HG02943 (cell line): ENCODE measurements around the gene SLC8A3.

ENCODE experiments used
- ATAC-seq: cut with Tn5 transposase; IDR thresholded peaks from one replicate; pipeline ENCODE4 v1.9.1; 2021; ENCODE audit warnings: mild to moderate bottlenecking, low read depth, moderate library complexity; ENCODE audit not compliant: unreplicated experiment

SLC8A3 gene

DNA sequence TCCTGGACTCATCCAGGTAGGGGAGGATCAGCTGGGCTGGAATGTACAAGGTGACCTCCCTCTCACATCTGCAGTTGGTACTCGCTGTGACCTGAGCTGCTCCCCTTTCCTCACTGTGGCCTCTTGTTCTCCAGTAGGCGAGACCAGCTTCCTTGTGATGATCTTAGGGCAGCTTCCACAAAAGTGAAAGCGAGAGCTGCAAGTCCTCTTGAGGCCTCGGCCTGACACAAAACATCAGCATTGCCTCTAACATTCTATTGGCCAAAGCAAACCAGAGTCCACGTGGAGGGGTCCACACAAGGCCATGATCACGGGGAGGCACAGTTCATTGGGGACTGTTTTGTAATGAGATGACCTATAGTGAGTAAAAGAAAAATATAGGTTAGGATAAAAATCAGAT, 182.1 kb downstream of the SLC8A3 start:
- ATAC-seq: no peak

DNA sequence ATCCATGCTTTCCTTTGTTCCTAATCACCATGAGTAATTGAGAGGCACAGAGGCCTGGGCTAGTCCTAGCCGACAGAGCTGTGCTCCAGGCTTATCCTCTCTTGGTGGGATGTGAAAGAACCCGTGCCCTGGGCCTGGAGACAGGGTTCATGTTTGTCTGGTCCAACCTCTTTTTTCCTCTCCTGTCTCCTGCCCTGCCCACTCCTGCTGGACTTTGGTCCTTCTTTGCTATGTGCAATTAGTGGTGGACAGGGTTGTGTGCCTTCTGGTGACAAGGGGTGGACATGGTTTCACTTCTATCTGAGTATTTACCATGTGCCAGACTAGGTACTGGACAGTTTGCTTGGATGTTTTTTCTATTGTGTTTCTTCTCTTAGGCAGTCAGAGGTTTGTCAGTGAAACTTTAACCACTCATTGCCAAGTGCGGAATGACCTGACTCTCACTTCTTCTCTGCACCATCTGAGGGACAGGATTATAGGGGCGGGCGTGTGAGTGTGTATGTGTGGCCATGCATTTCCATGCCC, 183.4 kb downstream of the SLC8A3 start:
- ATAC-seq: no peak

DNA sequence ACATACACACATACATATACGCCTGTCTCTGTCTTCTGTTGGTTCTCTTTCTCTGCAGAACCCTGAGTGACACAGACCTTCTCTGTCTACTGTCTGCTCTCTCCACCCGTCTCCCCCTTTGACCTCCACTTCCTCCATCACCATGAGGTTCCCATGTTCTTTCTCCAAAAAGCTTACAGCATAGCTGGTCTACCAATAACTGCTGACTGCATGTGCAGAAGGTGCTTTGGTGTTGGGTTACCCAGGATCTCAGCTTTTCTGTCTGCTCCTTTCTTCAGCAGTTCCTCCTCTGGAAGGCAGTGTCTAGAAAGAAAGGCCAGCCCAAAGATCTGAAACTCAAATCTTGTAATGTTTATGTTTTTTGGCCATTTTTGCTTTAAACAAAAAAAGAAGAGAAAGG, 184.0 kb downstream of the SLC8A3 start:
- no peak for ATAC-seq

DNA sequence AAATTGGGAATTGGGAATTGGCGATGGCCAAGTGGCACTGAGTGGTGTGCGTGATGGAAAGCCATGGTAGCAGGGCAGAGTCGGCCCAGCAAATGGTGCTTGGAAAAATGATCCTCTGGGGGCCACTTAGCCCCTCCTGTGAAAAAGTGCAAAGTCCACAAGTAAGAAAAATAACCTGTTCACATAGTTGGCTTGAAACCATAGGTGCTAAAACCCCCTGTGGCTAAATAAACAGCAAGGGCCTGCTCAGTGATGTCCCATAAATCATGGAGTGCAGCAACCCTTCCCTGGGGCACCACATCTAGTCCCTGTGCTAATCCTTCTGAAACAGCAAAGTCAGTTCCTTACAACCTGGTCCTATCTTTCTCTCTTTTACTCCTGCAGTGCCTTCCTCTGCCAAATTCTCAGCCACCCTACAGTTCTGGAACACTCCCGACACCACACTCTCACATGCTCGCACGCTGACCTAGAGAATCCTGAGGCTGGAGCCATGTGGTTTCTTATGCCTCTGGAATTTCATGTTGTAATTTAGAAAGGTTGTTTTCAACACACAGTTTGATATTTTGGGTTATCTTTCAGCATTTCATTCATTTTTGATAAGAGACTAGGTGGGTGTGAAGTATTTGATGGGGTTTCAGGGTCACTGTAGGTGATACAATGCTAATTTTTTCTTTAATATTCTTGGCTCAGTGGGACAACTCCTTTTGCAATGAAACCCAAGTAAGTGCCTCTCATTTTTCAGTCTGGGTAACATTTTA, 186.0 kb downstream of the SLC8A3 start:
- no peak for ATAC-seq

DNA sequence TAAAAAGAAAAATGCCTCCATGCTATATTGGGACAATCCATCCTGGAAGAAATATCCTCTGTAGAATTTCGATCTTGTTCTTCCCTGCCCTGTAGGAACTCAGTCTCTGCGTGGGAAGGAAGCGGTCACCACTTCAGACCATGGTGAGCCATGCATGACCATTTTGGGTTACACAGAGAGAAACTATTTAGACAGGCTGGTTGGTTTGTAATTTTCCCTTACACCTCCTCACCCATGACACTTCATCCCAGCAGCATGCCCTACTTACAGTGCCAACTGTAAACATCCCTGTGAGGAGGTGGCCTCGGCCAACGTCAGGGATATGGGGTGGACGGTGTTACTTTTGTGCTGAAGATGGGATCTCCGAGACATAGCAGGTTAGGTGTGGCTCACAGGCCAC, 188.2 kb downstream of the SLC8A3 start:
- ATAC-seq: no peak

DNA sequence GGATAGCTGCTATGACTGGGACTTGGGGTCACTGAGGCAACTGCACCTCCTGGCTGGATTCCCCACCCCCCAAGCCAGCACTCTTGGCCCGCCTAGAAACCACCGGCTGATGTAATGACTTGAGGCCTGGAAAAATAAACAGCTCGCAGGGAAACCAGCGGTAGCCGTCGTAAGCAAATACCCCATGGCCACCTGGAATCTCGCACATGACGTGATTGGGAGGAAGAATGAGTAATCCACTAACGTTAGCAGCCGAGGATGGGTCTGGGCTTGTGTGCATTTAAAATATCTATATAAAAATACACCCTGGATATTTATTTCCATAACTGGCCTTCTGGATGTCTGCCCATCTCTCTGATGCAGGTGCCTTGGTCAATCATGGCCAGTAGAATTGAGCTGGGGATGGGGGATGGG, 189.5 kb downstream of the SLC8A3 start:
- ATAC-seq: no peak

DNA sequence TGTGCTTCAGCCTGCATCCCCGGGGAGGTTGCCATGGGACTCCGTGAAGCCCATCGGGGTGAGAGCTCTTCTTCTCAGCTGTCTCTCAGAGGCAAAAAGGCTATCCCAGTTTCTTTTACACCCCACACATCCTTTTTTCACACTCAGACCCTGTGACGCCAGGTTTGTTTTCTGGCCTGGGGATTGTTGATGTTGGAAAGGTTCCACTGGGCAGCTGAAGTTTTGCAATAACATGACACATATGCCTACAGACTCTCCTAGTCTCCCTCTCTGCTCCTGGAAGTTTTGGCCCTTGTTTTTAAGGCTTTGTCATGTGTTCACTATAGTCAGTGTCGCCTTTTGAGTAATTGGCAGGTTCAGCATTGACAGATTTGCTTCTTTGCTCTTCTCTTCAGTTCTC, 190.9 kb downstream of the SLC8A3 start:
- ATAC-seq: no peak

DNA sequence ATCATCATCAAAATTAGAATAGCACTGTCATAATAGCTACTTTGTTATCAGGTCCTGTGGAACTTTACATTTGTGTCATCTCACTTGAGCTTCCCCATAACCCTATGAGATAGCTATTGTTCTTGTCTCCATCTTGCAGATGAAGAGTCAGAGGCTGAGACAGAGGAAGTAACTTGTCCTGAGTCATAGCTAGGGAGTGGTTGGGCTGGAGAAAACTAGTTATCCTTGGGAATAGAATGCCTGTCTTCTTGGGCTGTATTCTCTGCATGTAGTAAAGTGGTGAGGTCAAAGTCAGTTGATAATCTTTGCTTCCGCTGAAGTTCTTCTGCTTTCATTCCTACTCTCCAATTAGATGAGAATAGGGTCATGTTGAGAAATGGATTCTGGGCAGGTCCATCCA, 192.5 kb downstream of the SLC8A3 start:
- no peak for ATAC-seq
